ENCODE results near the gene SIAH2.

DNA sequence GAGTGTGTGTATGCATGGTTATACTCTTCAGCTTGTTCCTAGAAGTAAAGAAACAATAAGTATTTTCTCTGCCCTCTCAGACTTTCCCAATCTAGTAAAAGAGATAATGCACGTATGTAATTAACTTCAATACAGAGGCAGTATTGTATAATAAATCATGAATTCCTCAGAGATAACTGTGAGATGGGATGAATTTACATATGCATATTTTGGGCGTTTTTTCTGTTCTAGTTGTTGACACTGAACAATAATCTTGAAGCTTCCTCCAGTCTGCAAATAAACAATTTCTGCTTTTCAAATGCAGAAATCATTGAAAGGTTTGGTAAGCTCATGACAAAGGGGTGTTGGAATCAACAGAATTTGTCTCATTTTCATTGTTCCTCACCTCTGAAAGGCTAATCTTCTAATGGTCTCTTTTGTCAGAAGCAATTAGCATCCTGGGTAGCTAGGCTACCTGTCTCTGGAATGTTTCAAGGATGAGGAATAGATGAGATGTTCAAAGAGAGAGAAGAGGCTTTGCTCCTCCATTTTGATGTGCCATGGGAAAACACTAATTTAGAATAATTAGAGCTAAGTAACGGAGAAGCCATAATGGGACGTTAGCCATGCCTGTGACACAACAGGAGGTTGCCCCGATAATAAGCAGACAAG lies 43.3 kb upstream of the SIAH2 start:
- TF ChIP-seq, protein P1, sequence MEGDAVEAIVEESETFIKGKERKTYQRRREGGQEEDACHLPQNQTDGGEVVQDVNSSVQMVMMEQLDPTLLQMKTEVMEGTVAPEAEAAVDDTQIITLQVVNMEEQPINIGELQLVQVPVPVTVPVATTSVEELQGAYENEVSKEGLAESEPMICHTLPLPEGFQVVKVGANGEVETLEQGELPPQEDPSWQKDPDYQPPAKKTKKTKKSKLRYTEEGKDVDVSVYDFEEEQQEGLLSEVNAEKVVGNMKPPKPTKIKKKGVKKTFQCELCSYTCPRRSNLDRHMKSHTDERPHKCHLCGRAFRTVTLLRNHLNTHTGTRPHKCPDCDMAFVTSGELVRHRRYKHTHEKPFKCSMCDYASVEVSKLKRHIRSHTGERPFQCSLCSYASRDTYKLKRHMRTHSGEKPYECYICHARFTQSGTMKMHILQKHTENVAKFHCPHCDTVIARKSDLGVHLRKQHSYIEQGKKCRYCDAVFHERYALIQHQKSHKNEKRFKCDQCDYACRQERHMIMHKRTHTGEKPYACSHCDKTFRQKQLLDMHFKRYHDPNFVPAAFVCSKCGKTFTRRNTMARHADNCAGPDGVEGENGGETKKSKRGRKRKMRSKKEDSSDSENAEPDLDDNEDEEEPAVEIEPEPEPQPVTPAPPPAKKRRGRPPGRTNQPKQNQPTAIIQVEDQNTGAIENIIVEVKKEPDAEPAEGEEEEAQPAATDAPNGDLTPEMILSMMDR (IDR thresholded peaks at IDR 0.05): no peak
- TF ChIP-seq POLR2A (IDR thresholded peaks at IDR 0.05): no peak

Measured in thyroid gland (tissue), 4 donors.